Hepatocyte (in vitro differentiated cells): ENCODE measurements around the gene SCO1. TPM values are rescaled to one million over a fixed set of nuclear protein-coding genes. Genes with fewer than 3 reads are reported as not detected.

ENCODE experiments used
- DNase-seq: peaks from one replicate; pipeline ENCODE4 v3.0.0-alpha.2; 2016; ENCODE audit warnings: low spot score
- H2AFZ ChIP-seq: fragments of 200-600 bp; sonication (generic); 2 replicates; pipeline ENCODE4 v1.6.0; 2016; ENCODE audit warnings: antibody characterized with exemption, mild to moderate bottlenecking
- H3K27ac ChIP-seq: fragments of 200-600 bp; sonication (generic); 2 replicates; pipeline ENCODE4 v1.5.1; 2016; ENCODE audit warnings: mild to moderate bottlenecking
- H3K27me3 ChIP-seq: fragments of 200-600 bp; sonication (generic); 2 replicates; pipeline ENCODE4 v1.6.1; 2016
- H3K36me3 ChIP-seq: fragments of 200-600 bp; sonication (generic); replicated peaks from 2 replicates; pipeline ENCODE4 v1.5.1; 2016; ENCODE audit warnings: low read depth; ENCODE audit not compliant: insufficient read depth
- H3K4me1 ChIP-seq: fragments of 200-600 bp; sonication (generic); 2 replicates; pipeline ENCODE4 v1.5.1; 2016; ENCODE audit warnings: mild to moderate bottlenecking, moderate library complexity; ENCODE audit not compliant: insufficient read depth
- H3K4me2 ChIP-seq: fragments of 200-600 bp; sonication (generic); 2 replicates; pipeline ENCODE4 v1.6.0; 2016
- H3K4me3 ChIP-seq: fragments of 200-600 bp; sonication (generic); 2 replicates; pipeline ENCODE4 v1.5.1; 2016; ENCODE audit warnings: mild to moderate bottlenecking
- H3K79me2 ChIP-seq: fragments of 200-600 bp; sonication (generic); 2 replicates; pipeline ENCODE4 v1.6.0; 2017; ENCODE audit warnings: mild to moderate bottlenecking
- H3K9me2 ChIP-seq: fragments of 200-600 bp; sonication (generic); replicated peaks from 2 replicates; pipeline ENCODE4 v1.6.0; 2017; ENCODE audit warnings: mild to moderate bottlenecking; ENCODE audit not compliant: insufficient read depth
- H3K9me3 ChIP-seq: fragments of 200-600 bp; sonication (generic); 2 replicates; pipeline ENCODE4 v1.5.1; 2016; ENCODE audit warnings: low read depth, mild to moderate bottlenecking
- H4K20me1 ChIP-seq: fragments of 200-600 bp; sonication (generic); 2 replicates; pipeline ENCODE4 v1.6.0; 2016; ENCODE audit warnings: mild to moderate bottlenecking; ENCODE audit not compliant: insufficient read depth, poor library complexity, severe bottlenecking
- CTCF ChIP-seq: fragments of 200-600 bp; sonication (generic); IDR thresholded peaks from 2 replicates; pipeline ENCODE4 v1.5.1; 2016; ENCODE audit warnings: antibody characterized with exemption, mild to moderate bottlenecking; ENCODE audit not compliant: poor library complexity
- EZH2 ChIP-seq: fragments of 200-600 bp; sonication (generic); IDR thresholded peaks from 2 replicates; pipeline ENCODE4 v1.6.1; 2016; ENCODE audit warnings: antibody characterized with exemption, mild to moderate bottlenecking, borderline replicate concordance
- EZH2phosphoT487 ChIP-seq: fragments of 200-600 bp; sonication (generic); IDR thresholded peaks from one replicate; pipeline ENCODE4 v1.6.1; 2018; ENCODE audit warnings: antibody characterized with exemption, mild to moderate bottlenecking, low read depth, moderate library complexity; ENCODE audit not compliant: unreplicated experiment, severe bottlenecking
- WGBS: methylation state at CpG from one replicate; pipeline ENCODE4 v1.1.6; 2016; ENCODE audit warnings: low lambda C conversion rate; ENCODE audit errors: missing lambda C conversion rate; 5-methylcytosine and 5-hydroxymethylcytosine counted together
- polyA plus RNA-seq: library from polyadenylated mRNA; unstranded; fragments of >200 nt; fragmentation: Nextera tagmentation; extraction: Ambion mirVana; gene quantifications from 2 replicates; pipeline ENCODE4 v1.2.1, GENCODE V29; 2016
- total RNA-seq: library from RNA; depleted of rRNA; stranded (reverse); fragments of >200 nt; gene quantifications from 2 replicates; pipeline ENCODE4 v1.2.3, GENCODE V29; 2014

Gene SCO1
- total and polyA plus RNA-seq, 2 experiments from 2014 or later: 34.0 to 45.8 TPM

GRCh38 chr17:10649602-10650001 lies 47.7 kb downstream of the SCO1 start:
- no peaks in the 10 kb centered on the region for H3K79me2 ChIP-seq
- H3K4me2 ChIP-seq: no peak overlapping the region
- WGBS: 91% methylated on average over 5 of the region's 5 CpGs
- no peaks in the 10 kb centered on the region for H3K9me2 ChIP-seq
- H2AFZ ChIP-seq: no peak overlapping the region
- DNase-seq: no peak
- no peaks in the 10 kb centered on the region for H3K4me1 ChIP-seq
- H3K27ac ChIP-seq: no peak overlapping the region
- H3K27me3 ChIP-seq: no peaks in the 10 kb centered on the region
- H3K9me3 ChIP-seq: no peaks in the 10 kb centered on the region
- no peaks in the 10 kb centered on the region for H4K20me1 ChIP-seq
- TF ChIP-seq EZH2 (no peak), EZH2phosphoT487 (no peak), CTCF (no peak)
- H3K4me3 ChIP-seq: no peak overlapping the region
- no peaks in the 10 kb centered on the region for H3K36me3 ChIP-seq

GRCh38 chr17:10648956-10649355 lies 48.4 kb downstream of the SCO1 start:
- Histone ChIP-seq H2AFZ (no peak overlapping the region), H3K9me2 (no peaks in the 10 kb centered on the region), H3K79me2 (no peaks in the 10 kb centered on the region), H3K27ac (no peak overlapping the region), H3K4me3 (no peak overlapping the region), H3K4me2 (no peak overlapping the region), H3K36me3 (no peaks in the 10 kb centered on the region), H3K27me3 (no peaks in the 10 kb centered on the region), H3K9me3 (no peaks in the 10 kb centered on the region), H4K20me1 (no peaks in the 10 kb centered on the region), H3K4me1 (no peaks in the 10 kb centered on the region)
- TF ChIP-seq EZH2: no peak
- TF ChIP-seq CTCF: no peak
- no peak for TF ChIP-seq EZH2phosphoT487
- WGBS: 90% methylated on average over 3 of the region's 3 CpGs
- no peak for DNase-seq

- Histone ChIP-seq H3K4me2 (no peak overlapping the region), H3K27ac (no peak overlapping the region), H2AFZ (no peak overlapping the region), H3K36me3 (no peaks in the 10 kb centered on the region), H3K4me3 (no peak overlapping the region), H3K27me3 (no peaks in the 10 kb centered on the region), H3K9me2 (no peaks in the 10 kb centered on the region), H3K79me2 (no peaks in the 10 kb centered on the region), H4K20me1 (no peaks in the 10 kb centered on the region), H3K9me3 (no peaks in the 10 kb centered on the region), H3K4me1 (no peaks in the 10 kb centered on the region)
- 91% methylated on average over 5 of the region's 5 CpGs for whole genome bisulfite sequencing
- no peak for DNase-seq
- TF ChIP-seq CTCF (no peak), EZH2 (no peak), EZH2phosphoT487 (no peak)
These were observed 49.0 kb downstream of the SCO1 start for GRCh38 chr17:10648381-10648780.

GRCh38 chr17:10646392-10646990 lies 50.8 kb downstream of the SCO1 start:
- TF ChIP-seq CTCF (peak; percentile 83), EZH2 (no peak), EZH2phosphoT487 (no peak)
- Histone ChIP-seq H4K20me1 (no peaks in the 10 kb centered on the region), H3K4me3 (no peak overlapping the region), H3K27me3 (no peaks in the 10 kb centered on the region), H3K4me1 (no peaks in the 10 kb centered on the region), H3K27ac (no peak overlapping the region), H3K9me2 (no peaks in the 10 kb centered on the region), H2AFZ (no peak overlapping the region), H3K36me3 (no peaks in the 10 kb centered on the region), H3K9me3 (no peaks in the 10 kb centered on the region), H3K4me2 (peak overlapping the region; percentile 34), H3K79me2 (no peaks in the 10 kb centered on the region)
- peak; percentile 86 for DNase-seq
- WGBS: 47% methylated on average over 8 of the region's 8 CpGs
